GM12892 (cell line): ENCODE measurements around the gene ANKRD26.
"Not testable (repeated sequence)": the region's sequence is repeated elsewhere in the genome, so short reads cannot be mapped to it uniquely, and the experiment has no call there.

ENCODE experiments used
- DNase-seq: peaks from one replicate; pipeline ENCODE4 v3.0.0; 2011; ENCODE audit not compliant: insufficient read length
- FAIRE-seq: peaks from 2 replicates; lab custom pipeline; 2011; peaks lifted over from hg19 to GRCh38; lab: Jason Lieb, UNC
- POLR2A ChIP-seq: IDR thresholded peaks from 2 replicates; pipeline ENCODE4 v1.6.1; 2011; ENCODE audit warnings: low read depth, low read length, control low read depth
- POLR2AphosphoS5 ChIP-seq: IDR thresholded peaks from 2 replicates; pipeline ENCODE4 v1.6.1; 2011; ENCODE audit warnings: low read depth, low read length, control low read depth
- TAF1 ChIP-seq: IDR thresholded peaks from 2 replicates; pipeline ENCODE4 v1.6.1; 2011; ENCODE audit warnings: low read depth, mild to moderate bottlenecking, control low read depth, low read length, borderline replicate concordance

ANKRD26 gene

DNA sequence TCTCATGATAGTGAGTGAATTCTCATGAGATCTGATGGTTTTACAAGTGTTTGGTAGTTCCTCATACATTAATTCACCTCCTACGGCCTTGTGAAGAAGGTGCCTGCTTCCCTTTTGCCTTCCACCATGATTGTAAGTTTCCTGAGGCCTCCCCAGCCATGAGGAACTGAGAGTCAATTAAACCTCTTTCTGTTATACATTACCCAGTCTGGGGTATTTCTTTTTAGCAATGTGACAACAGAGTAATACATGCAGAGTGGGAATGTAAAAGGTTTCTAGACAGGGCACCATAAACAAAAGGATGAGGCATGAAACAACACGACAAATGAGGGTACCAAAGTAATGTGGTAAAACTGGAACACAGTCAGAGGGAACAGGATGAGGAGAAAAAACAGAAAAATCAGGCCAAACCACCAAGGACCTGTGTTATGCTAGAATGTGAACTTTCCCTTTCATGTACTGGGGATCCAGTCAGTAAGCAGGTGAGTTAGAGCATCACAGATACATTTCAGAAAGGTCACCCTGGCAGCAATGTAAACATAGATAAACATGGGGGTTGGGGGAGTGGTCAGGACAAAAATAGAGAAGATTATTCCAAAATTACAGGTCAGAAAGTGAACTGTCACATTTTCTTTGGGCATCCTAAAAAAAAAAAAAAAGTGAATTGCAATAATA is 31.9 kb downstream of the ANKRD26 start:
- DNase-seq (no peak), FAIRE-seq (no peak)

DNA sequence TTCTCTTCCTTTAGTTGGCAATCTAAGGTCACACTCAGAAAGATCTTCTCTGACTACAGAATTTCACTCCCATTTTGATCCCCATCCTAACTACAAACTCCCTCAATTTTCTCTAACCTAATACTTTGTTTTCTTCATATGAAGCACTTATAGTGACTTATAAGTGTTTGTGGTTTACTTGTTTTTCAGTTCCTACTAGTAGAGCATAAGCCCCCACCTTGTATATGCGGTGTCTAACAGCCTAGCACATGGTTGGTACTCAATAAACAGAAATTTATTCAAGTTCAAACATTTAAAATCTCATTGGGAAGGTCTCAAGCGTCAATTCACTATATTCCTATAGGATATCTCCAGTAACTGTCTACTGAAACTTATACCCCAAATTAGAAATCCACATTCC is 35.2 kb downstream of the ANKRD26 start:
- FAIRE-seq (no peak), DNase-seq (no peak)
- TF ChIP-seq POLR2AphosphoS5: no peak
- no peak for TF ChIP-seq TAF1
- TF ChIP-seq POLR2A: no peak

More for the DNA sequence above, 31.9 kb downstream of the ANKRD26 start:
- TF ChIP-seq POLR2A: no peak
- TF ChIP-seq POLR2AphosphoS5: no peak
- no peak for TF ChIP-seq TAF1

DNA sequence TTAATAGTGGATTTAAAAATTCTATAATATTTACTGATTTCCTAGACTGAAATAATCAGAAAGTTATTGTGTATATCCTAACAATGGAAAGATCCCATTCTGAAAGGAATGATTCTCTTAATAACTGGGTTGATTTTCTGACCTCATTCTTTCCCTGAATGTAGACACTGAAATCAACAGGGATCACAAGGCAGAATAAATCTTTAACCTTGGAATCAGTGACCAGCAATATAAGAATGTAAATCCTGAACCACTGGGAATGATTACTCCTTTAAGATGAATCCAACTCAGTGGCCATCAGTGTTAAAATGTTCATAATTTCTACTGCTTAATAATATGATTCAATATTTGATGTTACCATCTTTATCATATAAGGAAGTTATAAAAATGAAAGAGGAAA is 47.6 kb downstream of the ANKRD26 start:
- DNase-seq (no peak), FAIRE-seq (no peak)
- TF ChIP-seq POLR2AphosphoS5: no peak
- no peak for TF ChIP-seq POLR2A
- no peak for TF ChIP-seq TAF1

DNA sequence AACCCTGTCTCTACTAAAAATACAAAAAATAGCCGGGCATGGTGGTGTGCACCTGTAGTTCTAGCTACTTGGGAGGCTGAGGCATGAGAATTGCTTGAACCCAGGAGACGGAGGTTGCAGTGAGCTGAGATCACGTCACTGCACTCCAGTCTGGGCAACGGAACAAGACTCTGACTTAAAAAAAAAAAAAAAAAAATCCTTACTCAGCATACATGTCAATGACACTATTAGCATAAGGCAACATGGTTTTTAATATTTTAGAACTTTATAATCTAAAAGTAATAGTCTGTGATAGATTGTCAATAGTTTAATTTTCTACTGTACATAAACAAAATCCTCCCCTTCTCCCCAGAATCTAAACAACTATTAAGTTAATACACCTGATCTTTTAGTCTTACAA is 55.0 kb downstream of the ANKRD26 start:
- FAIRE-seq, DNase-seq: not testable (repeated sequence)

DNA sequence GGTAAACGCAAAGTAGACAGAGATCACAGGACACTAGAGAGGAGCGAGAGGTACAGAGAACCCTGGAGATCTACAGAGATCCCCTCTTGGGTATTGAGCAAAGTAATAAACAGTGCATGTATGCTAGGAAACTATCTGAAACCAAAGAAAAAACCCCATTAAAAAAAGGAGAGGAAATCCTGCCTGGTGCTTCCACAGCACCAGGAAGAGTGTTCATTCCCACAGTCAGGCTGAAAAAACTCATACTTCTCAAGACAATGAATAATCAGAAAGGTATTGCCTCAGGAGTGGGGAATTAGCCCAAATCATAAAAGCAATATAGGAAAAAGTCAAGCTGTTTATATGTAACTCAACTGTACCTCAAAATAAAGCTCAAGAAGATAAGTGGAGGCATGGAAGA is 59.1 kb downstream of the ANKRD26 start:
- TF ChIP-seq POLR2A (no peak), POLR2AphosphoS5 (no peak), TAF1 (no peak)
- no peak for FAIRE-seq
- no peak for DNase-seq

DNA sequence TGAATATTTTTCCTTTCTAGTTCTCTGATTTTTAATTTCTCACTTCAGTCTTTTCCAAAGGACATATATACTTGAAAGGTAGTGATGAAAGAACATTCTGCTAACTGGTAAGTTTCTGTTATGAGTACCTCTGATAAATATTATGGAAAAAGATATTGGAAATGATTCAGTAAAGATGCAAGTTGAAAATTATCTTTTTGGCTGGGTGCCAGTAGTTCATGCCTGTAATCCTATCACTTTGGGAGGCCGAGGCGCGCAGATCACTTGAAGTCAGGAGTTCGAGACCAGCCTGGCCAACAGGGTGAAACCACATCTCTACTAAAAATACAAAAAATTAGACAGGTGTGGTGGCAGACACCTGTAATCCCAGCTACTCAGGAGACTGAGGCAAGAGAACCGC is 62.1 kb downstream of the ANKRD26 start:
- TF ChIP-seq TAF1 (no peak), POLR2A (no peak), POLR2AphosphoS5 (no peak)
- DNase-seq: no peak
- FAIRE-seq: no peak

DNA sequence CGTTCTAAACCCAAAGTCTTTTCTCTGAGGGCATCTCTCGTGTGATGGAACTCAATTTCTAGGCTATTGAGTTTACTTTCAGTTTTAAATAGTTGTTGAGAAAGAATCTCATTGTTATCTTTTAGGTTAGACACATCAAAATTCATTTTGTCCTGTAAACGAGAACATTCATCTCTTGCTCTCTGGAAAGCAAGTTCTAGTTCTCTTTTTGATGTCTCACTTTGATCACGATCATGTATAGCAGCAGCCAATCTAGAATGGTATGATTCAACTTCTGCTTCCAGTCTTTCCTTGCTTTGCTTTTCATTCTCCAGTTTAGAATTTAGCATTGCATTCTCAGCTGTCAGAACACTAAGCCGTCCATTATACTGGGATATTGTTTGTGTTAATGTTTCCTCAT is 65.1 kb downstream of the ANKRD26 start:
- no peak for TF ChIP-seq TAF1
- no peak for TF ChIP-seq POLR2AphosphoS5
- TF ChIP-seq POLR2A: no peak
- DNase-seq (no peak), FAIRE-seq (no peak)

DNA sequence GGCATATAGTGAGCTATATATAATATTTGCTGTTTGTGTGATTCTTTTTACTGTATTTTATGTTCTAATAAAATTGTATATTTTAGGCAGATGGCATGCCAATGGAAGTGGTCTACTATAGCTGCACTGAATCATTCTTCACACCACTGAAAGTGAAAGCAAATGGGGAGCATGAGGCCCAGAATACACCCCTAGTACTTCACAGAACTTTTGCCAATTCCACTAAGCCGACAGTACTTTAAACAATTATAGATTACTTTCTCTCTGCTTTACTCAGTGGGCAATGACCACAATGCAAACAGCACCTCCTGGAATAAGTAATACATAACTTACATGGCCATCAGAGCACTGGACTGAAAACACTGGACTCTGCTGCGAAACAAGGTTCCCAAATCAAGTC is 70.2 kb downstream of the ANKRD26 start:
- no peak for DNase-seq
- no peak for FAIRE-seq
- TF ChIP-seq TAF1 (no peak), POLR2A (no peak)

DNA sequence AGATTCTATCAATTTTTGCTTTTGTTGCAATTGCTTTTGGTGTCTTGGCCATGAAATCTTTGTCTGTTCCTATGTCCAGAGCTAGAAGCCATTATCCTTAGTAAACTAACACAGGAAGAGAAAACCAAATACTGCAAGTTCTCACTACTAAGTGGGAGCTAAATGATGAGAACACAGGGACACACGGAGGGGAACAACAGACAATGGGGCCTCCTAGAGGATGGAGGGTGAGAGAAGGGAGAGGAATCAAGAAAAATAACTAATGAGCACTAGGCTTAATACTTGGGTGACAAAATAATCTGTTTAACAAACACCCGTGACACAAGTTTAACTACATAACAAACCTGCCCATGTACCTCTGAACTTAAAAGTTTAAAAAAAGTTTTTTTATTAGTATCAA is 78.2 kb downstream of the ANKRD26 start:
- TF ChIP-seq POLR2A (no peak), TAF1 (no peak), POLR2AphosphoS5 (no peak)
- DNase-seq (no peak), FAIRE-seq (no peak)

DNA sequence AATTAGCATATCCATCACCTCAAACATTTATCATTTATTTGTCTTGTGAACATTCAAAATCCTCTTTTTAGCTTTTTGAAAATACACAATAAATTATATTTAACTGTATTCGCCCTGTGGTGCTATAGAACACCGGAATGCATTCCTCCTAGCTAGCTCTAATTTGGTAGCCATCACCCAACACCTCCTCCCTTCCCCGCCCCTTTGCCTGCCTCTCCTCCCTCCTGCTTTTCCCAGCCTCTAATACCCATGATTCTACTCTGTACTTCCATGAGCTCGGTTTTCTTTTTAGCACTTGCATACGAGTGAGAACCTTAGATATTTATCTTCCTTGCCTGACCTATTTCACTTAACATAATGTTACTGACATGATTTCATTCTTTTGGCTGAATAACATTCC is 80.1 kb downstream of the ANKRD26 start:
- no peak for TF ChIP-seq POLR2A
- TF ChIP-seq TAF1: no peak
- TF ChIP-seq POLR2AphosphoS5: no peak
- FAIRE-seq: no peak
- DNase-seq: no peak

DNA sequence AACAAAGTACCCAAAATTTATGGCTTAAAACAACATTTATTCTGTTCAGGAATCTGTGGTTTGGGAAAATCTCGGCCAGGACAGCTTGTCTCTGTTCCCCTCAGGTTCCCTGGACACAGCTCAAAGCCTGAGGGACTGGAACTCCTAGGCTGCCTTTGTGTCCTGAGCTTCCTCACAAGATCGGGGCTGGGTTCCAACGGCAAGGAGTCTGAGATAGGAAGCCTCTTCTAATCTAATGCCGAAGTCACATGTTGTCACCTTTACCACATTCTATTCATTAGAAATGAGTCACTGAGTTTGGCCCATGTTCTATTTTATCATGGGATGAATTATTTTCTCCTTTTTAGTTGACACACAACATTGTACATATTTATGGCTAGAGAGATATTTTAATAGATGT is 80.5 kb downstream of the ANKRD26 start:
- FAIRE-seq: no peak
- TF ChIP-seq POLR2AphosphoS5 (no peak), POLR2A (no peak), TAF1 (no peak)

DNA sequence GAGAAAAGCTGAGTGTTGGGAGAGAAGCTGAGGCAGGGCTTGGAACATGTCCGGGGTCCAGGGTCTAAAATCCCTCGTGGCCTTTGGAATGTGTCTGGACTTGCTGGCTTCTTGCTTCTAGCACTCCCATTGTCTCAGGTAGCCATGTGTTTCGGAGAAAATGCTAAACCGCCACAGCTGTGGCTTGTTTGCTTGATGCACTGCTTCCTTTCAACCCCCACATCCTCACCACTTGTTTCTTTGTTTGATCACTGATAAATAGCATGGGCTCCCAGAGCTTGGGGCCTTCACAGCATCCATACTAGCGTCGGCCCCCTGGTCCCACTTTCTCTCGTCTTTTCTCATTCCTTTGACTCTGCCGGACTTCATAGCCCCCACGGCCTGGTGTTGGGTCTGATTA is 102.7 kb downstream of the ANKRD26 start:
- DNase-seq (no peak), FAIRE-seq (no peak)
- TF ChIP-seq POLR2A: no peak
- no peak for TF ChIP-seq TAF1
- TF ChIP-seq POLR2AphosphoS5: no peak

More for the DNA sequence above, 80.5 kb downstream of the ANKRD26 start:
- DNase-seq: no peak
